GM12878 (cell line): Measurements from ENCODE around the gene MROH2A. TPM values are rescaled to one million over a fixed set of nuclear protein-coding genes. Genes with fewer than 3 reads are reported as not detected.

ENCODE experiments used
- ATAC-seq: fragments of 200-7000 bp; cut with Tn5 transposase; 3 replicates; pipeline ENCODE4 v1.9.1; 2020; ENCODE audit warnings: mild to moderate bottlenecking, moderate library complexity
- BruUV-seq: library from RNA; stranded (reverse); fragments of 400-500 nt; replicated peaks from 2 replicates; lab custom pipeline; 2021; lab: Mats Ljungman, UMichigan
- CTCF ChIA-PET: fragments of 300-600 bp; sonication (Branson Sonifier 250); formaldehyde crosslinking; extraction: SDS; loops from one replicate; lab custom pipeline; 2021; ENCODE audit warnings: inconsistent platforms; lab: Yijun Ruan, JAX
- POLR2A ChIA-PET: fragments of 350-600 bp; formaldehyde crosslinking; extraction: SDS; loops from one replicate; lab custom pipeline; 2021; ENCODE audit warnings: inconsistent platforms; lab: Charles Lee
- RAD21 ChIA-PET: fragments of 300-600 bp; sonication (Branson Sonifier 250); formaldehyde crosslinking; loops from one replicate; lab custom pipeline; 2023; ENCODE audit warnings: antibody characterized with exemption; ENCODE audit not compliant: unreplicated experiment; lab: Charles Lee
- SMC1A ChIA-PET: fragments of 300-600 bp; sonication (Branson Sonifier 250); formaldehyde crosslinking; loops from one replicate; lab custom pipeline; 2023; ENCODE audit not compliant: unreplicated experiment, uncharacterized antibody; lab: Charles Lee
- DNase-seq: peaks from one replicate; pipeline ENCODE4 v3.0.0-alpha.2; 2011; ENCODE audit warnings: low read depth, low spot score
- FAIRE-seq: peaks from 3 replicates; lab custom pipeline; 2011; peaks lifted over from hg19 to GRCh38; lab: Jason Lieb, UNC
- H2AFZ ChIP-seq: 2 replicates; pipeline ENCODE4 v1.6.0; 2011; ENCODE audit warnings: low read depth, low read length, control low read depth; ENCODE audit not compliant: control insufficient read depth
- H3K27ac ChIP-seq: 2 replicates; pipeline ENCODE4 v1.5.1; 2011; ENCODE audit warnings: control low read depth; ENCODE audit not compliant: control insufficient read depth, insufficient read depth
- H3K27me3 ChIP-seq, 2 experiments: replicated peaks in 1 of 2; 2 replicates each; pipeline versions ENCODE4 v1.6.0 to v1.6.1; 2011; ENCODE audit warnings: low read length in 1 of 2; ENCODE audit not compliant: control insufficient read depth in 2 of 2, insufficient read depth in 2 of 2
- H3K36me3 ChIP-seq, 2 experiments: 2 replicates each; pipeline ENCODE4 v1.5.1; 2011; ENCODE audit warnings: low read length in 1 of 2; ENCODE audit not compliant: control insufficient read depth in 2 of 2, insufficient read depth in 2 of 2
- H3K4me1 ChIP-seq: 2 replicates; pipeline ENCODE4 v1.6.1; 2011; ENCODE audit warnings: mild to moderate bottlenecking, low read length, moderate library complexity, mixed read lengths; ENCODE audit not compliant: control insufficient read depth, insufficient read depth
- H3K4me2 ChIP-seq: 2 replicates; pipeline ENCODE4 v1.6.0; 2011; ENCODE audit warnings: control low read depth; ENCODE audit not compliant: control insufficient read depth, insufficient read depth
- H3K4me3 ChIP-seq: fragments of 200-600 bp; sonication (generic); 2 replicates; pipeline ENCODE4 v1.5.1; 2016
- H3K79me2 ChIP-seq: 2 replicates; pipeline ENCODE4 v1.6.0; 2011; ENCODE audit warnings: low read length; ENCODE audit not compliant: control insufficient read depth, insufficient read depth
- H3K9ac ChIP-seq: 2 replicates; pipeline ENCODE4 v1.8.0; 2011; ENCODE audit warnings: low read length, control low read depth, mixed read lengths; ENCODE audit not compliant: control insufficient read depth, insufficient read depth
- H3K9me3 ChIP-seq: replicated peaks from 3 replicates; pipeline ENCODE4 v1.5.1; 2011; ENCODE audit warnings: mild to moderate bottlenecking, low read length; ENCODE audit not compliant: control insufficient read depth, insufficient read depth
- H4K20me1 ChIP-seq: 2 replicates; pipeline ENCODE4 v1.6.0; 2011; ENCODE audit not compliant: control insufficient read depth, insufficient read depth
- MEF2A ChIP-seq: IDR thresholded peaks from 2 replicates; pipeline ENCODE4 v1.6.1; 2011; ENCODE audit warnings: low read depth, mild to moderate bottlenecking, low read length, moderate library complexity; ENCODE audit not compliant: insufficient read depth
- SMARCA5 ChIP-seq: fragments of 450-650 bp; IDR thresholded peaks from 2 replicates; pipeline ENCODE4 v1.6.1; 2017; ENCODE audit warnings: mild to moderate bottlenecking
- SPI1 ChIP-seq: IDR thresholded peaks from 2 replicates; pipeline ENCODE4 v1.6.1; 2011; ENCODE audit warnings: low read depth, mild to moderate bottlenecking, low read length, moderate library complexity, borderline replicate concordance; ENCODE audit not compliant: insufficient read depth
- SUPT20H ChIP-seq: IDR thresholded peaks from 2 replicates; pipeline ENCODE4 v1.6.1; 2011; ENCODE audit warnings: low read depth, mild to moderate bottlenecking, low read length, moderate library complexity, borderline replicate concordance; ENCODE audit not compliant: control insufficient read depth
- TCF12 ChIP-seq: IDR thresholded peaks from 2 replicates; pipeline ENCODE4 v1.6.1; 2011; ENCODE audit warnings: low read depth, mild to moderate bottlenecking, low read length
- ZNF384 ChIP-seq: IDR thresholded peaks from 2 replicates; pipeline ENCODE4 v1.6.1; 2012; ENCODE audit warnings: low read depth, mild to moderate bottlenecking, low read length, improper control_type of control experiment, borderline replicate concordance
- WGBS: methylation state at CpG from one replicate; pipeline ENCODE4 v1.1.6; 2016; ENCODE audit warnings: low lambda C conversion rate; ENCODE audit not compliant: insufficient replicate concordance, insufficient coverage; ENCODE audit errors: missing lambda C conversion rate; 5-methylcytosine and 5-hydroxymethylcytosine counted together
- in situ Hi-C: fragments of 300-500 bp; cut with MboI; formaldehyde crosslinking; loops from 9 replicates; pipeline ENCODE4 v1.14.3; 2018; ENCODE audit warnings: mixed read lengths
- intact Hi-C: fragments of 100-400 bp; cut with micrococcal nuclease; formaldehyde crosslinking; loops from one replicate; pipeline ENCODE4 v1.14.2; 2022; ENCODE audit not compliant: unreplicated experiment
- polyA plus RNA-seq, 11 experiments: library from polyadenylated mRNA; depleted of rRNA in 4 of 11; unstranded in 6 of 11; stranded (reverse) in 5 of 11; fragments of >200 nt; fragmentation: Nextera tagmentation in 4 of 11; fragmentation: Illumina TruSeq in 1 of 11; extraction: Ambion mirVana in 4 of 11; extraction: Trizol in 1 of 11; gene quantifications; 1 replicate in 1 of 11; 2 replicates in 10 of 11; pipeline versions ENCODE4 v1.2.1 to v1.2.3, GENCODE V29; 2011 to 2016; ENCODE audit warnings: inconsistent platforms in 2 of 11, missing spikeins in 2 of 11, low read depth in 1 of 11
- total RNA-seq, 4 experiments: library from RNA; depleted of rRNA in 3 of 4; stranded (reverse); fragments of >200 nt in 3 of 4; fragmentation: Illumina TruSeq in 1 of 4; extraction: Trizol in 1 of 4; gene quantifications; 2 replicates each; pipeline versions ENCODE4 v1.2.1 to v1.2.3, GENCODE V29; 2013 to 2021

The MROH2A gene
- total and polyA plus RNA-seq, 10 of the 15 experiments (the other 5 are each of a cell fraction or from before 2014, with no cell fraction given), result not detected

GRCh38 chr2:233801357-233802131, 23.4 kb downstream of the MROH2A start:
- SMC1A ChIA-PET, result no interaction called here
- Histone ChIP-seq H3K4me2 (no peak overlapping the region), H3K79me2 (no peaks in the 10 kb centered on the region), H3K9me3 (no peaks in the 10 kb centered on the region), H3K27me3 (no peaks in the 10 kb centered on the region; a peak in 1 of 4 replicates), H4K20me1 (no peaks in the 10 kb centered on the region), H3K4me1 (no peaks in the 10 kb centered on the region), H2AFZ (no peak overlapping the region), H3K9ac (no peak overlapping the region), H3K4me3 (no peak overlapping the region), H3K27ac (no peak overlapping the region), H3K36me3 (no peaks in the 10 kb centered on the region)
- peak; percentile 50; the same call in 1 of the 3 replicates for ATAC-seq
- CTCF ChIA-PET, result no interaction called here
- no peak for DNase-seq
- no TSS peak for BruUV-seq
- POLR2A ChIA-PET, result no interaction called here
- TF ChIP-seq SUPT20H, result no peak
- peak; percentile 62; the same call in 1 of the 2 replicates for TF ChIP-seq MEF2A
- TF ChIP-seq SMARCA5, result no peak
- 0 out of 2 replicates have a peak, but pooled peaks have one; percentile 46 for TF ChIP-seq TCF12
- TF ChIP-seq SPI1, result peak; percentile 49; the same call in 1 of the 2 replicates
- no peak for TF ChIP-seq ZNF384
- intact Hi-C loops (no loop called here), in situ Hi-C loops (no loop called here)
- WGBS, result 18% methylated on average over 9 of the region's 9 CpGs
- RAD21 ChIA-PET, result no interaction called here
- no peak for FAIRE-seq
